Astrocyte of the spinal cord (primary cell): Measurements from ENCODE around the gene GNAI3.

Experiments
- DNase-seq: peaks from one replicate; pipeline ENCODE4 v3.0.0; 2011; ENCODE audit warnings: low read depth, low spot score
- H3K4me3 ChIP-seq: 2 replicates; pipeline ENCODE4 v1.5.1; 2011; ENCODE audit warnings: low read depth, mild to moderate bottlenecking, low read length, moderate library complexity
- CTCF ChIP-seq: IDR thresholded peaks from 2 replicates; pipeline ENCODE4 v1.5.1; 2012; ENCODE audit warnings: low read depth, mild to moderate bottlenecking, low read length, inconsistent platforms
- in situ Hi-C: cut with HindIII; loops from 2 replicates; pipeline ENCODE4 v1.10.0; 2017; ENCODE audit warnings: low sequenced_read_pairs

Gene GNAI3

GRCh38 chr1:109589177-109589576 is 40.8 kb downstream of the GNAI3 start:
- in situ Hi-C loops = no loop called here
- DNase-seq = no peak
- no peak overlapping the region for H3K4me3 ChIP-seq
- TF ChIP-seq CTCF = no peak

GRCh38 chr1:109589679-109590078 is 41.3 kb downstream of the GNAI3 start:
- no peak for TF ChIP-seq CTCF
- in situ Hi-C loops = no loop called here
- DNase-seq = no peak

GRCh38 chr1:109592916-109593315 is 44.5 kb downstream of the GNAI3 start:
- no peak for TF ChIP-seq CTCF
- in situ Hi-C loops = no loop called here
- no peak for DNase-seq
- no peak overlapping the region for H3K4me3 ChIP-seq

More at GRCh38 chr1:109589679-109590078, 41.3 kb downstream of the GNAI3 start:
- H3K4me3 ChIP-seq = no peak overlapping the region

- no peak for TF ChIP-seq CTCF
These were observed 47.1 kb downstream of the GNAI3 start for GRCh38 chr1:109595531-109595930.

GRCh38 chr1:109598156-109598555 is 49.7 kb downstream of the GNAI3 start:
- no peak for DNase-seq
- H3K4me3 ChIP-seq = no peak overlapping the region
- TF ChIP-seq CTCF = no peak
- in situ Hi-C loops = no loop called here

More at GRCh38 chr1:109595531-109595930, 47.1 kb downstream of the GNAI3 start:
- in situ Hi-C loops = no loop called here
- DNase-seq = no peak
- no peak overlapping the region for H3K4me3 ChIP-seq

GRCh38 chr1:109598655-109599054 is 50.2 kb downstream of the GNAI3 start:
- in situ Hi-C loops = no loop called here
- no peak overlapping the region for H3K4me3 ChIP-seq
- TF ChIP-seq CTCF = peak; percentile 33
- no peak for DNase-seq

- no peak for DNase-seq
- TF ChIP-seq CTCF = no peak
- no peak overlapping the region for H3K4me3 ChIP-seq
- in situ Hi-C loops = no loop called here
These were observed 54.8 kb downstream of the GNAI3 start for GRCh38 chr1:109603229-109603628.
